B cell (primary cell): ENCODE results near the gene BIRC7.

Source experiments
- CTCF ChIP-seq: fragments of 200-600 bp; IDR thresholded peaks from one replicate; pipeline ENCODE4 v1.8.0; 2022; ENCODE audit warnings: antibody characterized with exemption, mild to moderate bottlenecking
- EZH2 ChIP-seq: IDR thresholded peaks from 2 replicates; pipeline ENCODE4 v1.6.1; 2012; ENCODE audit warnings: borderline replicate concordance, low read depth, mild to moderate bottlenecking, moderate library complexity, low read length; ENCODE audit not compliant: insufficient read depth, poor library complexity, severe bottlenecking

GRCh38 chr20:63192721-63193120 lies 43.0 kb upstream of the BIRC7 start:
- TF ChIP-seq CTCF = no peak
- no peak for TF ChIP-seq EZH2
